BLaER1 (cell line): Measurements from ENCODE around the gene HSPA1L.
"Not testable (repeated sequence)": the region's sequence is repeated elsewhere in the genome, so short reads cannot be mapped to it uniquely, and the experiment has no call there.

Experiments used
- H3K27ac ChIP-seq: shearing (Covaris generic); formaldehyde crosslinking; 2 replicates; pipeline ENCODE4 v1.8.1; 2022
- H3K27me3 ChIP-seq: shearing (Covaris generic); formaldehyde crosslinking; 2 replicates; pipeline ENCODE4 v1.8.1; 2022
- H3K36me3 ChIP-seq: shearing (Covaris generic); formaldehyde crosslinking; 2 replicates; pipeline ENCODE4 v1.8.1; 2022
- H3K4me1 ChIP-seq: shearing (Covaris generic); formaldehyde crosslinking; 2 replicates; pipeline ENCODE4 v1.8.1; 2022
- H3K4me2 ChIP-seq: shearing (Covaris generic); formaldehyde crosslinking; 2 replicates; pipeline ENCODE4 v1.8.1; 2022
- H3K4me3 ChIP-seq: shearing (Covaris generic); formaldehyde crosslinking; 2 replicates; pipeline ENCODE4 v1.8.1; 2022
- H3K9ac ChIP-seq: shearing (Covaris generic); formaldehyde crosslinking; 2 replicates; pipeline ENCODE4 v1.8.1; 2022
- H3K9me3 ChIP-seq: shearing (Covaris generic); formaldehyde crosslinking; 2 replicates; pipeline ENCODE4 v1.8.1; 2022
- H4K20me1 ChIP-seq: shearing (Covaris generic); formaldehyde crosslinking; 2 replicates; pipeline ENCODE4 v1.8.1; 2022
- Cebpa-rat ChIP-seq: shearing (Covaris generic); IDR thresholded peaks from 2 replicates; pipeline ENCODE4 v1.8.1; 2022

Gene HSPA1L

DNA sequence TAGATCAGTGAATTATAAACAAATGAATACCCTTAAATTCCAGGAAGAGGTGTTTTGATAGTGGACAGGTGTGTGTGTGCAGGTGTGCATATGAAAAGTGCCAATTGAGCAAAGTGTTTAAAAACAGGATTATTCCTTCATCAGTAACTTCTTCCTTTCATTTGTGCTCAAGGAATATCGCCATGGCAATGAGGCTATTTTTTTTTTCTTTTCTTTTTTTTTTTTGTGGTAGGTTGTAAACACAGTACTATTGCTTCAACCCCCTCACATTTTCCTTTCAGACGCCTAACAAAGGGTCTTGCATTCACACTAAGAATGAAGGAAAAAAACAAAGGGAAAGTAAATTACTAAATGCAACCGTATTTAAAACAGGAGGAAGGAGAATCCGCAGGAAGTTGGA lies 10.5 kb upstream of the HSPA1L start:
- Histone ChIP-seq H3K9ac (no peak overlapping the region), H3K27ac (no peak overlapping the region), H4K20me1 (no peaks in the 10 kb centered on the region), H3K36me3 (no peaks in the 10 kb centered on the region), H3K27me3 (no peaks in the 10 kb centered on the region), H3K9me3 (no peaks in the 10 kb centered on the region), H3K4me2 (peak overlapping the region; percentile 96), H3K4me1 (peaks cover 43% of the 10 kb centered on the region), H3K4me3 (no peak overlapping the region)
- TF ChIP-seq Cebpa-rat = no peak

- not testable (repeated sequence) for H3K36me3 ChIP-seq, H3K27me3 ChIP-seq, H3K27ac ChIP-seq, H3K4me2 ChIP-seq, H3K4me3 ChIP-seq, H4K20me1 ChIP-seq, H3K9ac ChIP-seq, H3K9me3 ChIP-seq
- peaks cover 45% of the 10 kb centered on the region for H3K4me1 ChIP-seq
Observed at GRCh38 chr6:31823592-31824196, 8.6 kb upstream of the HSPA1L start.

DNA sequence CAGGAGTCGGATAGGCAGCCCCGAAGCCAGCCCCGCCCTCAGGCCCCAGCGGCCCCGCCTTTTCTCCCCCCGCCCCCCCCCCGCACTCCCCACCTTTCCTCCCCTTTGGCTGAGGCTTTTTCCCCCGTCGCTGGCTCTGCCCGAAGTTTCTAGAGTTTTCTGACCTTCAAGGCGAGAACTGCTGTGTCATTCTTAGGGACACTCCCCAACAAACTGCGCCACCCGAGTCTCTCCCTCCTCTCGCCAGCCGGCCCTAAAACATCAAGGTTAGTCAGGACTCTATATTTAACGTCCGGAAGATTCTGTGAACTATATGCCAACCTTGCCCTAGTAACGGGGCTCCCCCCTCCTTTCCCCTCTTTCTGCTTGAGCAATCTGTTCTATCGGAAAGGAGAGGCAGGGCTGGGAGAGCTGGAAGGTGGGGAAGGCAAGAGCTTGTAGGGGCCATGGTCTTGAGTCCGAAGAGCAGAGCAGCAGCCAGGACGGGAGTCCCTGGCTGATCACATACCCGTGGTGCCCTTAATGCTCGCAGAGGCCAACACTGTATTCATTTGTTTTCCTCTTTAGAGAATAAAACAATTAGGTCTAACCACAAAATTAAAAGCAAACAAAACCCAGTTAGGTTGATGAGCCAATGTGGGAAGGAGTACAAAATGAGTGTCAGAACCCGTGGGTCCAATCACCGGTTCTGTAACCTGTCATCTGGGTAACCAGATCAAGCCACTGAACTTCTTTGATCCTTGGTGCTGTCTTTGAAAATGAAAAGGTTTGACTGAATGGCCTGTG lies 7.1 kb upstream of the HSPA1L start:
- peaks cover 59% of the 10 kb centered on the region for H3K4me1 ChIP-seq
- H3K9me3 ChIP-seq = no peaks in the 10 kb centered on the region
- peak overlapping the region; percentile 94 for H3K4me2 ChIP-seq

GRCh38 chr6:31821301-31822035 lies 6.4 kb upstream of the HSPA1L start:
- Histone ChIP-seq H4K20me1 (no peaks in the 10 kb centered on the region), H3K27ac (peak overlapping the region; percentile 81), H3K9me3 (no peaks in the 10 kb centered on the region), H3K36me3 (no peaks in the 10 kb centered on the region), H3K4me2 (peak overlapping the region; percentile 94), H3K27me3 (no peaks in the 10 kb centered on the region), H3K9ac (peak overlapping the region; percentile 81), H3K4me3 (peak overlapping the region; percentile 71), H3K4me1 (peaks cover 56% of the 10 kb centered on the region)
- no peak; the same call in 1 of the 2 replicates for TF ChIP-seq Cebpa-rat

More for the DNA sequence above, 7.1 kb upstream of the HSPA1L start:
- TF ChIP-seq Cebpa-rat = no peak
- Histone ChIP-seq H3K27ac (peak overlapping the region; percentile 81), H3K36me3 (no peaks in the 10 kb centered on the region), H4K20me1 (no peaks in the 10 kb centered on the region), H3K4me3 (peak overlapping the region; percentile 71), H3K9ac (peak overlapping the region; percentile 81), H3K27me3 (no peaks in the 10 kb centered on the region)

DNA sequence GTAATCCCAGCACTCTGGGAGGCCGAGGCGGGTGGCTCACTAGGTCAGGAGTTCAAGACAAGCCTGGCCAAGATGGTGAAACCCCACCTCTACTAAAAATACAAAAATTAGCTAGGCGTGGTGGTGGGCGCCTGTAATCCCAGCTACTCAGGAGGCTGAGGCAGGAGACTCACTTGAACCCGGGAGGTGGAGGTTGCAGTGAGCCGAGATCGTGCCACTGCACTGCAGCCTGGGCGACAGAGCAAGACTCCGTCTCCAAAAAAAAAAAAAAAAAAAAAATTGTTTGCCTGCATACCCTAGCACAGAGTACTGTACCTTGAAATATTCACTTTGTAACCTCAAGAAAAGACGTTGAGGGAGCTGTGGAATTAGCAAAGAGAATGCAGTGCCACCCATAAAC lies 5.3 kb upstream of the HSPA1L start:
- not testable (repeated sequence) for H3K9ac ChIP-seq, H4K20me1 ChIP-seq, H3K4me3 ChIP-seq, H3K9me3 ChIP-seq, H3K27me3 ChIP-seq, H3K27ac ChIP-seq, H3K36me3 ChIP-seq
- Histone ChIP-seq H3K4me1 (peaks cover 48% of the 10 kb centered on the region), H3K4me2 (peak overlapping the region; percentile 94)

GRCh38 chr6:31819871-31820299 lies 4.8 kb upstream of the HSPA1L start:
- Histone ChIP-seq H3K9ac (no peak overlapping the region), H3K4me1 (peaks cover 53% of the 10 kb centered on the region)

GRCh38 chr6:31817929-31818511 lies 2.9 kb upstream of the HSPA1L start:
- peak overlapping the region; percentile 83 for H3K4me2 ChIP-seq
- not testable (repeated sequence) for H3K9ac ChIP-seq, H3K9me3 ChIP-seq, H3K36me3 ChIP-seq, H4K20me1 ChIP-seq
- peaks cover 26% of the 10 kb centered on the region for H3K27me3 ChIP-seq
- H3K27ac ChIP-seq = peak overlapping the region; percentile 49; the same call in 1 of the 2 replicates
- H3K4me1 ChIP-seq = peaks cover 53% of the 10 kb centered on the region
- peak overlapping the region; percentile 65 for H3K4me3 ChIP-seq

More at GRCh38 chr6:31819871-31820299, 4.8 kb upstream of the HSPA1L start:
- TF ChIP-seq Cebpa-rat = no peak
- H4K20me1 ChIP-seq = no peaks in the 10 kb centered on the region
- no peak overlapping the region for H3K4me3 ChIP-seq
- H3K36me3 ChIP-seq = no peaks in the 10 kb centered on the region
- no peak overlapping the region for H3K4me2 ChIP-seq
- peaks cover 8% of the 10 kb centered on the region for H3K27me3 ChIP-seq
- H3K27ac ChIP-seq = no peak overlapping the region
- H3K9me3 ChIP-seq = no peaks in the 10 kb centered on the region

- Histone ChIP-seq H3K4me3 (peak overlapping the region; percentile 65), H3K9ac (peak overlapping the region; percentile 68; the same call in 1 of the 2 replicates), H3K27me3 (peaks cover 33% of the 10 kb centered on the region), H3K4me2 (peak overlapping the region; percentile 83), H3K27ac (peak overlapping the region; percentile 49; the same call in 1 of the 2 replicates), H3K4me1 (peaks cover 46% of the 10 kb centered on the region)
- not testable (repeated sequence) for H4K20me1 ChIP-seq, H3K9me3 ChIP-seq, H3K36me3 ChIP-seq
Observed at GRCh38 chr6:31817133-31817928, 2.2 kb upstream of the HSPA1L start.

DNA sequence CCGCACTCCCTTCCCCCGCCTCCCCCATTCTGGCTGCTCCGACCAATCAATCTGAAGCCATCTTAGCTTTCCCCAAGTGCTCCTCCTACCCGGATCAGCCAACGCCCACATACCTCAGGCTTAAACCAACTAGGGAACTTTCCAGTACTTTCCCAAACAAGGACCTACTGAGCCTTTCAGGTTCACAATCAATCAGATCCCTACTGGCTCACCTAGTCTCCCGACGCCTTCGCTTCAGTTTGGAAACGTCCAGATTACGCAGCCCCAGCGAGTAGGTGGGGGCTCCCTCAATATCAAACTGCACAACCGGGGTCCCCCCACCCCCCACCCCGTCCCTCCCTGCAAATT lies 432 bp downstream of the HSPA1L start:
- Histone ChIP-seq H3K36me3 (no peaks in the 10 kb centered on the region), H3K9me3 (no peaks in the 10 kb centered on the region), H3K4me3 (peak overlapping the region; percentile 65), H4K20me1 (no peaks in the 10 kb centered on the region), H3K4me2 (peak overlapping the region; percentile 81), H3K9ac (no peak overlapping the region), H3K27me3 (peaks cover 34% of the 10 kb centered on the region), H3K4me1 (peaks cover 32% of the 10 kb centered on the region), H3K27ac (no peak overlapping the region)
- no peak for TF ChIP-seq Cebpa-rat
